Natural killer cell (primary cell): ENCODE results near the gene EIF2AK3. TPM values are rescaled to one million over a fixed set of nuclear protein-coding genes. Genes with fewer than 3 reads are reported as not detected.

Experiments used
- ATAC-seq, 3 donors: fragments of 150-1000 bp in 2 of 3; fragments of 200-7000 bp in 1 of 3; cut with Tn5 transposase; 1 replicate in 1 of 3; 2 replicates in 2 of 3; pipeline ENCODE4 v1.10.0; 2021; ENCODE audit warnings: mild to moderate bottlenecking in 2 of 3, moderate library complexity in 2 of 3
- DNase-seq, 2 donors: peaks; one replicate each; pipeline versions ENCODE4 v3.0.0 to v3.0.0-alpha.2; 2013 to 2021; ENCODE audit warnings: mixed read lengths in 1 of 2
- H3K27ac ChIP-seq: one replicate; pipeline ENCODE4 v1.5.1; 2013; ENCODE audit warnings: mild to moderate bottlenecking, low read length
- H3K27me3 ChIP-seq: one replicate; pipeline ENCODE4 v1.6.1; 2013; ENCODE audit warnings: low read length; ENCODE audit not compliant: control insufficient read depth, insufficient read depth
- H3K36me3 ChIP-seq: one replicate; pipeline ENCODE4 v1.6.1; 2013; ENCODE audit warnings: low read length; ENCODE audit not compliant: control insufficient read depth, insufficient read depth
- H3K4me1 ChIP-seq: one replicate; pipeline ENCODE4 v1.6.1; 2013; ENCODE audit warnings: low read length; ENCODE audit not compliant: control insufficient read depth, insufficient read depth
- H3K4me3 ChIP-seq: one replicate; pipeline ENCODE4 v1.5.1; 2013; ENCODE audit warnings: low read length
- H3K9me3 ChIP-seq: one replicate; pipeline ENCODE4 v1.6.1; 2013; ENCODE audit warnings: low read length; ENCODE audit not compliant: control insufficient read depth, insufficient read depth
- H3K27ac Mint-ChIP-seq, 2 donors: one replicate each; pipeline ENCODE4 v1.8.0; 2022; ENCODE audit warnings: mild to moderate bottlenecking in 2 of 2, mixed read lengths in 2 of 2, moderate library complexity in 1 of 2
- H3K27me3 Mint-ChIP-seq, 2 donors: one replicate each; pipeline ENCODE4 v1.8.0; 2022; ENCODE audit warnings: low read depth in 2 of 2, mixed read lengths in 2 of 2
- H3K36me3 Mint-ChIP-seq: one replicate; pipeline ENCODE4 v1.8.0; 2022; ENCODE audit warnings: mixed read lengths
- H3K4me1 Mint-ChIP-seq, 2 donors: one replicate each; pipeline ENCODE4 v1.8.0; 2022; ENCODE audit warnings: mixed read lengths in 2 of 2
- H3K4me3 Mint-ChIP-seq: one replicate; pipeline ENCODE4 v1.8.0; 2022; ENCODE audit warnings: mild to moderate bottlenecking, moderate library complexity, mixed read lengths
- H3K9me3 Mint-ChIP-seq, 2 donors: one replicate each; pipeline ENCODE4 v1.8.0; 2022; ENCODE audit warnings: mixed read lengths in 2 of 2
- CTCF ChIP-seq: fragments of 200-600 bp; IDR thresholded peaks from one replicate; pipeline ENCODE4 v1.8.0; 2022; ENCODE audit warnings: antibody characterized with exemption
- WGBS: methylation state at CpG from one replicate; pipeline ENCODE4 v1.1.7; 2013; ENCODE audit warnings: missing lambda C conversion rate; ENCODE audit not compliant: insufficient coverage; 5-methylcytosine and 5-hydroxymethylcytosine counted together
- intact Hi-C: fragments of 100-400 bp; cut with micrococcal nuclease; formaldehyde crosslinking; loops from one replicate; pipeline ENCODE4 v1.14.2; 2022
- total RNA-seq, 4 donors: library from RNA; stranded (reverse); fragments of 120-200 nt in 1 of 4; gene quantifications; one replicate each; pipeline versions ENCODE4 v1.2.3 to v1.2.4, GENCODE V29; 2013 to 2022

The EIF2AK3 gene
- total RNA-seq, 3 donors from 2014 or later (not counting 1 experiment from before 2014, with no cell fraction given) = 29.9 to 43.7 (median 33.4) TPM

GRCh38 chr2:88641330-88641729, 14.1 kb upstream of the EIF2AK3 start:
- Mint-ChIP-seq H3K4me1 (peaks cover 47 to 49% of the 10 kb centered on the region in 2 donors), H3K27ac (peak overlapping the region in 1 of 2 donors; percentile 44), H3K4me3 (no peak overlapping the region), H3K9me3 (peaks cover 0 to 7% of the 10 kb centered on the region in 2 donors), H3K36me3 (peaks cover 7% of the 10 kb centered on the region), H3K27me3 (no peaks in the 10 kb centered on the region)
- no peak for DNase-seq
- Histone ChIP-seq H3K9me3 (peaks cover 7% of the 10 kb centered on the region), H3K36me3 (no peaks in the 10 kb centered on the region), H3K4me1 (peaks cover 13% of the 10 kb centered on the region), H3K27me3 (no peaks in the 10 kb centered on the region), H3K4me3 (no peak overlapping the region), H3K27ac (no peak overlapping the region)
- intact Hi-C loops = no loop called here
- WGBS = 91% methylated on average over 7 of the region's 7 CpGs
- peak in 2 of 3 donors; percentile 25 to 58 for ATAC-seq
- no peak for TF ChIP-seq CTCF

GRCh38 chr2:88639865-88640264, 12.6 kb upstream of the EIF2AK3 start:
- Mint-ChIP-seq H3K4me3 (peak overlapping the region; percentile 25), H3K27me3 (no peaks in the 10 kb centered on the region), H3K9me3 (peaks cover 0 to 7% of the 10 kb centered on the region in 2 donors), H3K27ac (peak overlapping the region; percentile 11 to 29), H3K36me3 (peaks cover 7% of the 10 kb centered on the region), H3K4me1 (peaks cover 41 to 47% of the 10 kb centered on the region in 2 donors)
- TF ChIP-seq CTCF = no peak
- DNase-seq = no peak
- Histone ChIP-seq H3K4me3 (no peak overlapping the region), H3K9me3 (peaks cover 7% of the 10 kb centered on the region), H3K27me3 (no peaks in the 10 kb centered on the region), H3K36me3 (no peaks in the 10 kb centered on the region), H3K27ac (no peak overlapping the region), H3K4me1 (peaks cover 13% of the 10 kb centered on the region)
- ATAC-seq = no peak
- intact Hi-C loops = no loop called here
- 56% methylated on average over 1 of the region's 1 CpG for WGBS

GRCh38 chr2:88638743-88639142, 11.5 kb upstream of the EIF2AK3 start:
- no peaks in the 10 kb centered on the region for H3K27me3 Mint-ChIP-seq
- peaks cover 39 to 42% of the 10 kb centered on the region in 2 donors for H3K4me1 Mint-ChIP-seq
- peak overlapping the region; percentile 68 to 76 for H3K27ac Mint-ChIP-seq
- DNase-seq (peak in 1 of 2 donors; percentile 50), ATAC-seq (peak; percentile 49 to 78 (median 70))
- no peaks in the 10 kb centered on the region for H3K36me3 ChIP-seq
- H3K9me3 Mint-ChIP-seq = peaks cover 0 to 7% of the 10 kb centered on the region in 2 donors
- no peak for TF ChIP-seq CTCF
- peaks cover 7% of the 10 kb centered on the region for H3K36me3 Mint-ChIP-seq
- no peaks in the 10 kb centered on the region for H3K27me3 ChIP-seq
- peak overlapping the region; percentile 78 for H3K4me3 Mint-ChIP-seq
- H3K27ac ChIP-seq = no peak overlapping the region
- intact Hi-C loops = loop anchor here (1.0 kb wide), 1 partner anchor 11 kb away; the partner anchor contains the start of gene EIF2AK3
- 0% methylated on average over 1 of the region's 3 CpGs for whole genome bisulfite sequencing
- peaks cover 13% of the 10 kb centered on the region for H3K4me1 ChIP-seq
- H3K9me3 ChIP-seq = peaks cover 7% of the 10 kb centered on the region
- no peak overlapping the region for H3K4me3 ChIP-seq

- Mint-ChIP-seq H3K4me1 (peaks cover 39 to 42% of the 10 kb centered on the region in 2 donors), H3K36me3 (peaks cover 7% of the 10 kb centered on the region)
- peak in 1 of 3 donors; percentile 9 for ATAC-seq
Observed at GRCh38 chr2:88638123-88638650, 10.9 kb upstream of the EIF2AK3 start.

More at GRCh38 chr2:88638123-88638650, 10.9 kb upstream of the EIF2AK3 start:
- no peak for DNase-seq
- H3K27ac Mint-ChIP-seq = peak overlapping the region; percentile 68 to 76
- TF ChIP-seq CTCF = no peak
- Histone ChIP-seq H3K9me3 (peaks cover 7% of the 10 kb centered on the region), H3K4me1 (peaks cover 13% of the 10 kb centered on the region), H3K27ac (no peak overlapping the region), H3K36me3 (no peaks in the 10 kb centered on the region), H3K27me3 (no peaks in the 10 kb centered on the region), H3K4me3 (no peak overlapping the region)
- H3K9me3 Mint-ChIP-seq = peaks cover 0 to 7% of the 10 kb centered on the region in 2 donors
- 80% methylated on average over 1 of the region's 2 CpGs for WGBS
- no peaks in the 10 kb centered on the region for H3K27me3 Mint-ChIP-seq
- intact Hi-C loops = loop anchor here (1.0 kb wide), 1 partner anchor 11 kb away; the partner anchor contains the start of gene EIF2AK3
- peak overlapping the region; percentile 78 for H3K4me3 Mint-ChIP-seq
